Forelimb muscle (tissue), 1 donor: ENCODE measurements around the gene COX19. TPM values are rescaled to one million over a fixed set of nuclear protein-coding genes. Genes with fewer than 3 reads are reported as not detected.
"Not testable (repeated sequence)": the region's sequence is repeated elsewhere in the genome, so short reads cannot be mapped to it uniquely, and the experiment has no call there.

ENCODE experiments used
- DNase-seq: peaks from one replicate; pipeline ENCODE4 v3.0.0-alpha.2; 2013; ENCODE audit warnings: low read depth
- polyA plus RNA-seq: library from polyadenylated mRNA; unstranded; fragments of 120-200 nt; gene quantifications from one replicate; pipeline ENCODE4 v1.2.1, GENCODE V29; 2013; ENCODE audit not compliant: insufficient read length

The COX19 gene
- polyA plus RNA-seq, 1 donor = 11.6 TPM

- DNase-seq = no peak
Measured at GRCh38 chr7:946256-946996, 28.9 kb downstream of the COX19 start.

DNA sequence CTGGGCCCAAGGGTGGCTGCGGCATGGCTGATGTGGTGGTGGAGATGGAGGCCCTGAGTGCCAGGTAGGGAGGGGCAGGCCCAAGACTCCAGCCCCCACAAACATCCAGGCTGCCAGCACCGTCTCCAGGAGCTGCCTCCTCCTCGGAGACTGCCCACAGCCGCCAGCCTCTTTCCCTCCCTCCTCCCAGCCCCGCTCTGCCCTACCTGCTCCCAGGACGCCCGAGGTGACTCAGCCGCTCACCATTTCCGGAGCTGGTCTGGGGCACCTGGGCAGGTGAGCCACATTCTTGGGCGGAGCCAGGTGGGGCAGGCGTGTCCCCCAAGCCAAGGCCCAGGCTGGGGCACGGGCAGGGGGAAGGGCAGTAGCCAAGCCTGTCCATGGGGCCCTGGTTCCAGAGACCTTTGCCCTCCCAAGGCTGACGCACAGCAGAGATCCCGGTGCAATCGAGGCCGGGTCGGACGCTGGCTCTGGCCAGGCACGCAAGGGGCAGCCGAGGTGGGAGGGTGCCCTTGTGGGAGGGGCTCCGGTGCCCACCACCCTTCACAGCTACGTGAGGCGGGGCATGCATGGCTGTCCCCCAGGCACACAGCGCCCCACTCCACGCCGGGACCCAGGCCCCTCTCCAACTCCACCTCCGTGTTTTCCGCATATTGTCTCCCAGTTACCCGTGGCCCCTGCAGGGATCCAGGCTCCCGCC, 29.6 kb downstream of the COX19 start:
- no peak for DNase-seq

GRCh38 chr7:945147-945555, 30.2 kb downstream of the COX19 start:
- DNase-seq = no peak

- DNase-seq = no peak
Measured at GRCh38 chr7:944744-945143, 30.6 kb downstream of the COX19 start.

DNA sequence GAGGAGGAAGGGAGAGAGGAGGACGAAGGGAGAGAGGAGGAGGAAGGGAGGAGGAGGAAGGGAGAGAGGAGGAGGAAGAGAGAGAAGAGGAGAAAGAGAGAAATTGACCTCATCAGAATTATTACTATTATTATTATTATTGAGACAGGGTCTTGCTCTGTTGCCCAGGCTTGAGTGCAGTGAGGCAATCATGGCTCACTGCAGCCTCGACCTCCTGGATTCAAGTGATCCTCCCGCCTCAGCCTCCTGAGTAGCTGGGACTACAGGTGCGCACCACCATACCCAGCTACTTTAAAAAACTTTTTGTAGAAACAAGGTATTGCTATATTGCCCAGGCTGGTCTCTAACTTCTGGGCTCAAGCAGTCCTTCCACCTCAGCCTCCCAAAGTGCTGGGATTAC, 31.6 kb downstream of the COX19 start:
- DNase-seq = not testable (repeated sequence)

GRCh38 chr7:940599-941408, 34.5 kb downstream of the COX19 start:
- DNase-seq = no peak

DNA sequence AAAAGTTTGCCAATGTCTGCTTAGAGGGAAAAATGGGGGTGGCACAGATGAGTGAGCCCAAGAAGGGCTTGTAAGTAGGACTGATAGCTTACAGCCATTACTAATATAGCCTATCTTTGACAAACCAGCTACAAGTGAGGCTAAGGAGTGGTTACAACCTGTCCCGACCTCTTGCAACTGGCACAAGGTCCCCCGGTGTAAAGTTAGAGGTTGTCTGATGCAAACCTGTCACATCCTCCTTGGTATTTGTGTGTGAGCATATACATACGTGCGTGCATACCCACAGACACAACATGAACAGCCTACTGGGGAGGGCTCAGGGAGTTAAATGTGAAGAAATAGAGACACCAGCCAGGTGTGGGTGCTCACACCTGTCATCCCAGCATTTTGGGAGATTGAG, 35.5 kb downstream of the COX19 start:
- no peak for DNase-seq

- DNase-seq = no peak
Measured at GRCh38 chr7:938546-939185, 36.7 kb downstream of the COX19 start.

DNA sequence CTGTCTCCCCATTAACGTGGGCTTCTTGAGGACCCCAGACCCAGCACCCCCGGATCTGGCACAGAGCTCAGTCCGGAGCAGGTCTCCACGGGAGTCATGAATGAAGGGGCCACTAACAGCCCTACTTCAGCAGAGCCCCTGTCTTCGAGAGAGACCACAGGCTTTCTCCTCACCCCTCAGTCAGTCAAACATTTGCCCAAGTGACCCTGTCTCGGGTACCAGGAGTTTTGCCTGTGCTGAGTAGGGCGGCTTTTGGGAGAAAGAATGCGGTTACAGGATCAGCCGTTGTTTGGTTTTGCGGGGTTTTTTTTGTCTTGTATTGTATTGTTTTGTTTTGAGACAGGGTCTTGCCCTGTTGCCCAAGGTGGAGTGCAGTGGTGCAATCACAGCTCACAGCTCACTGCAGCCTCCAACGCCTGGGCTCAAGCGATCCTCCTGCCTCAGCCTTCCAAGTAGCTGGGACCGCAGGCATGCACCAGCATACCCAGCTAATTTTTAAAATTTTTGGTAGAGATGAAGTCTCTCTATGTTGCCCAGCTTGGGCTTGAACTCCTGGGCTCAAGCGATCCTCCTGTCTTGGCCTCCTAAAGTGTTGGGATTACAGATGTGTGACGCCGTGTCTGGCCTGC, 37.4 kb downstream of the COX19 start:
- no peak for DNase-seq

- DNase-seq = no peak
Measured at GRCh38 chr7:936386-937054, 38.8 kb downstream of the COX19 start.

GRCh38 chr7:935874-936385, 39.4 kb downstream of the COX19 start:
- no peak for DNase-seq

DNA sequence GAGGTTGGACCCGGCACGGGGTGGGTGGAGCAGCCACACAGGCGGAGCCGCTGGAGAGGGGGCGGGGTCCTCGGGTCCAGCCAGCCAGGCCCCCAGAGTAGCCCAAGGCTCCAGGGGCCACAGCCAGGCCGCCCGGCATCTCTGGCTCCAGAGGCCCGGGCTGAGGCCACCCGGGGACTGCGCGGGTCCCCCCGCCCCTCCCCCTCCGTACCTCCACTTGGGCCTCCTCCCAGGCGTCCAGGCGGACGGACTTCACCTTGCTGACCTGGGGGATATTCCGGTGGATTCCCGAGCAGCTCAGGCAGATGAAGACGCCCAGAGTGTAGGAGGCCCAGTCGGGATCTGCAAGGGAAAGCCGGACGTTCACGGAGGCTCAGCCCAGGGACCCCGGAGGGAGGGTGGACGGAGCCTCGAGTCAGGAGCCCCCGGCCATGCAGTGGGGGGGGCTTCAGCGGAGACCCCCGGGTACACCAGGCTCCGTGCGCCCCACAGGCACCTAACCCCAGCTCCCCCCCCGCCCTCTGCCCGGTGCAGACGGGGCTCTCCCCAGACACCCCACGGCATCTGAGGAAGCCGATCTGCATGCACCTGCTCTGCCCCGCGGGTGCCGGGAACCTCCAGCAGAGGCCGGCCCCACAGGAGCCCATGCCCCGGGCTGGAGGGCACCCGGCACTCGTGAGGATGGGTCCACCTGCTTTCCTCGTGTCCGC, 40.0 kb downstream of the COX19 start:
- DNase-seq = no peak

GRCh38 chr7:934469-935163, 40.7 kb downstream of the COX19 start:
- DNase-seq = no peak

DNA sequence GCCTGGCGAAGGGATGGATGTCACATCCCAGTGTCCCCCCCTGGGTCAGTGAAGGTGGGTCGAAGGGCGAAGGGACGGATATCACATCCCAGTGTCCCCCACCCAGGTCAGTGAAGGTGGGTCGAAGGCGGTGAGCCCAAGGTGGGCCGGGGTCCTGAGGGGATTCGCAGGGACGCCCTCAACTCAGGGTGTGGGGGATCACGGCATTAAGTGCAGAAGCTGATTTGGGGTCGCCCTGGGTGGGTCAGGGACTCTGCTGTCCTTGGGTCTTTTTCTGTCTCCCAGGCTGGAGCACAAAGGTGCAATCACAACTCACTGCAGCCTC, 42.7 kb downstream of the COX19 start:
- DNase-seq = no peak

DNA sequence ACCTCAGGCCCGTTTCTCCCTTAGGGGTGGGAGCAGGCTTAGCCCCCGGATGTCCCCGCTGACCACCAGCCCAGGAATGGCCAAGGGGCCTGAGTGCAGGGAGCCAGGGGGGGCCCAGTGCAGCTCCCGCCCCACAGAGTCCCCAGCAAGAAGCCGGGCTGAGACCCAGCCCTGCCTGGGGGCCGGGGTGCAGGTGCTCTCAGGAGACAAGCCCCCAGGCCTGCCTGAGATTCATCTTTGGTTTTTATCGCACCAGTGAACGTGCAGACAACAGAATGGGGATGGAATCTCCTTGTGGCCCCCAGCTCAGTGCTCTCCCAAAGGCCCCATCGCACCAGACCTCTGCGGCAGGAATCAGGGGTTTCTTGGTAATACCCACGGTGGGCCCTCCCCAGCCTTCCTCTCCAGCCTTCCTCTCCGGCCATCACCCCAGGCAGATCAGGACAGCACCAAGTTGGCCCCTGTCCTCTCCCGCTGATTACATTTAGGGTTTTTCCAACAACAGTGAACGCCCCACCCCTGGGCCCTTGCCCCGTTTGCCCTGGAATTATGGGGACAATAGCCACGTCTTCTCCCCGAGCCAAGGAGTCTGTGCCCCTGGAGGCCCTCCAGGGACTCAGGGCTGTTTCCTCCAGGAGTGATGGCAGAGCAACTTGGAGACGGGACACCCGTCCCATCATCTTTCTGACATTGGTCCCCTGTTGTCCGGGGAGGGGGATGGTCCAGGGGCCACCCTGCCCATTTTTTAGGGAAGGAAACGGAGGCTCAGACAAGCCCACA, 43.3 kb downstream of the COX19 start:
- no peak for DNase-seq

DNA sequence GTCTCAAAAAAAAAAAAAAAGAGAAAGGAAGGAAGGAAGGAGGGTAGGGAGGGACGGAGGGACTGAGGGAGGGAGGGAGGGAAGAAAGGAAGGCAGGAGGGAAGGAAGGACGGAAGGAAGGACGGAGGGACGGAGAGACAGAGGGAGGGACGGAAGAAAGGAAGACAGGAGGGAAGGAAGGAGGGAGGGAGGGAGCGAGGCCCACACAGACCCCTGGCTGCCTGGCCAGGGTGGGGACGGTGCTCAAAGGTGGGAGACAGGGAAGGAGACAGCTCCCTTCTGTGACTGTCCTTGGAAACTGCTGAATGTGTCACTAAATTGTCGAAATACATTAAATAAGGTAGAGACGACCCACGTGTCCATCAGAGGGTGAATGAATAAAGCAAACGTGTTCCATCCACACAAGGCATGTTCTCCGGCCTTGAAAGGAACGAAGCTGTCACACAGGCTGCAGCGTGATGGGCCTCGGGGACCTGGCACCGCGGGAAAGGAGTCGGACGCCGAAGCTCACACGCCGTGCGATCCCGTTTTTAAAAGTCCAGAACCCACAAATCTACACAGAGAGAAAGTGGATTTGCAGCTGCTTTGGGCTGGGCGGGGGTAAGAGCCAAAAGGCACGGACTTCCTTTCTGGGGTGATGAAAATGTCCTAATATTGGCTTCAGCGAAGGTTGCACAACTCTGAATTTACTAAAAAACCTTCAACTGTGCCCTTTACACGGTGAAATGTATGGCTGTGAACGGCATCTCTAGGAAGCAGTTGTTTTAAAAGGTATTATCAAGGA, 44.2 kb downstream of the COX19 start:
- no peak for DNase-seq

- no peak for DNase-seq
Measured at GRCh38 chr7:929311-929711, 46.0 kb downstream of the COX19 start.

DNA sequence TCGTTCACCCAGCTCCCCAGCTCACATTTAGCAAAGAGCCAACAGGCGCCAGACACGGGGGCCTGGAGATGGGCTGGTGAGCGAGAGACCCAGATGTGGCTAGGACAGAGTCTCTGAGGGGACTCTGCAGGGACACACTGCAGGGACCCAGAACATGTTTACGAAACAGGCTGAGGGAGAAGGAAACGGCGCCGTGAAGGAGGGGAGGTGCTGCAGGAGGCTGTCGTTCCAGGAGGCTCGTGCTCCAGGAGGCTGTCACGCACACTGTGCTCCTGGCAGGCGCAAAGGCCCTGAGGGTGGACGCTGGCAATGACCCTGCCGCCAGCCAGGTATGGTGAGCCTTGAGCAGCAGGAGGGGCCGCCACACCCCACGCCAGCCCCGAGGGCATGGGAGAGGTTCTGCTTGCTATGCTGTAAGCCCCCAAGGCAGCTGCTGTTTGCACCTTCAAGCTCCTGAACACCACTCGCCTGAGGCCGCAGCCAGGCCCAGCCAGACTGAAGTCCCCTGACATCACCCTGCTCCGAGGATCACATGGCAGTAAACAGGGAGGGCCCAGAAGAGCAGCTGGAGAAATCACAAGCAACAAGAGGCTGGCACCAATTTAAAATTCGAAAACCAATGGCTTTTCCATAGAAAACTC, 48.2 kb downstream of the COX19 start:
- DNase-seq = no peak
